Panc1 (cell line): ENCODE measurements around the gene FAXC.
"Not testable (repeated sequence)": the region's sequence is repeated elsewhere in the genome, so short reads cannot be mapped to it uniquely, and the experiment has no call there.

Experiments used
- CTCF ChIP-seq: fragments of 450-650 bp; IDR thresholded peaks from 2 replicates; pipeline ENCODE4 v1.5.1; 2017; ENCODE audit warnings: mild to moderate bottlenecking
- POLR2AphosphoS5 ChIP-seq: IDR thresholded peaks from 2 replicates; pipeline ENCODE4 v1.6.1; 2012; ENCODE audit warnings: mild to moderate bottlenecking, low read depth, low read length, moderate library complexity
- REST ChIP-seq, 2 experiments: IDR thresholded peaks; 2 replicates each; pipeline ENCODE4 v1.6.1; 2011 to 2012; ENCODE audit warnings: low read depth in 2 of 2, control low read depth in 1 of 2, low read length in 1 of 2, mild to moderate bottlenecking in 1 of 2, moderate library complexity in 1 of 2; ENCODE audit not compliant: insufficient read depth in 1 of 2
- SIN3A ChIP-seq: IDR thresholded peaks from 2 replicates; pipeline ENCODE4 v1.6.1; 2012; ENCODE audit warnings: low read depth, mild to moderate bottlenecking, low read length, moderate library complexity, borderline replicate concordance; ENCODE audit not compliant: insufficient read depth

GRCh38 chr6:99335298-99335697, 14.2 kb downstream of the FAXC start:
- not testable (repeated sequence) for TF ChIP-seq CTCF; REST (IDR thresholded peaks at IDR 0.05; ENCODE audit: insufficient read depth in 1 of 2, low read depth in 2 of 2, low read length in 1 of 2); POLR2AphosphoS5; SIN3A
